Measurements from ENCODE around the gene RGMB.

Gene RGMB

GRCh38 chr5:98786191-98786853 lies 12.9 kb downstream of the RGMB start:
- Mint-ChIP-seq H3K4me3 (no peak overlapping the region), H3K9me3 (no peaks in the 10 kb centered on the region), H3K27me3 (ENCODE audit: low read depth) (peaks cover 8% of the 10 kb centered on the region), H3K27ac (no peak overlapping the region), H3K4me1 (ENCODE audit: low read depth) (no peaks in the 10 kb centered on the region), H3K36me3 (ENCODE audit: low read depth) (no peaks in the 10 kb centered on the region)

GRCh38 chr5:98787131-98787719 lies 13.8 kb downstream of the RGMB start:
- Mint-ChIP-seq H3K27me3 (ENCODE audit: low read depth) (peaks cover 8% of the 10 kb centered on the region), H3K27ac (no peak overlapping the region), H3K36me3 (ENCODE audit: low read depth) (no peaks in the 10 kb centered on the region), H3K4me3 (no peak overlapping the region), H3K9me3 (no peaks in the 10 kb centered on the region), H3K4me1 (ENCODE audit: low read depth) (no peaks in the 10 kb centered on the region)

GRCh38 chr5:98789029-98789428 lies 15.6 kb downstream of the RGMB start:
- H3K27me3 Mint-ChIP-seq (ENCODE audit: low read depth), result peaks cover 8% of the 10 kb centered on the region
- H3K4me1 Mint-ChIP-seq (ENCODE audit: low read depth), result no peaks in the 10 kb centered on the region
- H3K9me3 Mint-ChIP-seq, result no peaks in the 10 kb centered on the region
- no peaks in the 10 kb centered on the region for H3K36me3 Mint-ChIP-seq (ENCODE audit: low read depth)
- H3K4me3 Mint-ChIP-seq, result no peak overlapping the region
- H3K27ac Mint-ChIP-seq, result no peak overlapping the region

- H3K9me3 Mint-ChIP-seq, result no peaks in the 10 kb centered on the region
Observed at GRCh38 chr5:98791001-98791519, 17.6 kb downstream of the RGMB start.

DNA sequence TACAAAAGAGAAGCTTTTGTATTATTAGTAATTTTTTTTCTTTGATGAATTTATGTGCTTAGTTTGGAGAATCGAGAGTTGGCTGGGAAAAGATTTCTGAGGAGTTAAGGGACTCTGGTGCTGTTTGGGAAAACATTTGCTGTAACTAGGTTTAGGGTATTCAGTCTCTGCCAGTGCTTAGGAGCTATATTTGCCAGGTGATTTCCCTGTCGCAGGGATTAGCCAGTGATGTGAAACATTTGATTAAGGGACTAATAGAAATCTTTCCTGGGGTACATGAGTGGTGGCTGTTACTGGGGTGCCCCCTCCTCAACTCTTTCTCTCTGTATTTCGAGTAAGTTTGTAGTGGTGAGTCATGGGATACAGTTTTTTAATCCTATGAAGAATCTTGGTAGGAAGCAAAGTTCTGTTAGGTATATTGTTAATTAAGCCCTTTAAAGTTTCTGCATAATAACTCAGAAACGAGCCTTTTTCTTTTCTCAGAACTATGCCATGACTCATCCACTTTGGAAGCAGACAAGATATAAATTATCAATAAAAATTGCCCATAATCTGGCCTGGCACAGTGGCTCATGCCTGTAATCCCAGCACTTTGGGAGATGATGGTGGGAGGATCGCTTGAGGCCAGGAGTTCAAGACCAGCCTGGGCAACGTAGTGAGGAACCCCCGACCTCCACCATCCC lies 18.6 kb downstream of the RGMB start:
- H3K27ac Mint-ChIP-seq, result no peak overlapping the region
- no peak overlapping the region for H3K4me3 Mint-ChIP-seq
- H3K36me3 Mint-ChIP-seq (ENCODE audit: low read depth), result no peaks in the 10 kb centered on the region
- no peaks in the 10 kb centered on the region for H3K4me1 Mint-ChIP-seq (ENCODE audit: low read depth)
- no peaks in the 10 kb centered on the region for H3K9me3 Mint-ChIP-seq
- H3K27me3 Mint-ChIP-seq (ENCODE audit: low read depth), result peaks cover 4% of the 10 kb centered on the region

More at GRCh38 chr5:98791001-98791519, 17.6 kb downstream of the RGMB start:
- Mint-ChIP-seq H3K27ac (no peak overlapping the region), H3K4me3 (no peak overlapping the region), H3K36me3 (ENCODE audit: low read depth) (no peaks in the 10 kb centered on the region), H3K4me1 (ENCODE audit: low read depth) (no peaks in the 10 kb centered on the region), H3K27me3 (ENCODE audit: low read depth) (peaks cover 4% of the 10 kb centered on the region)

- H3K27ac Mint-ChIP-seq, result no peak overlapping the region
- peaks cover 4% of the 10 kb centered on the region for H3K27me3 Mint-ChIP-seq (ENCODE audit: low read depth)
- no peaks in the 10 kb centered on the region for H3K9me3 Mint-ChIP-seq
- no peak overlapping the region for H3K4me3 Mint-ChIP-seq
- no peaks in the 10 kb centered on the region for H3K4me1 Mint-ChIP-seq (ENCODE audit: low read depth)
- H3K36me3 Mint-ChIP-seq (ENCODE audit: low read depth), result no peaks in the 10 kb centered on the region
Observed at GRCh38 chr5:98793223-98793622, 19.8 kb downstream of the RGMB start.

- Mint-ChIP-seq H3K4me1 (ENCODE audit: low read depth) (no peaks in the 10 kb centered on the region), H3K36me3 (ENCODE audit: low read depth) (no peaks in the 10 kb centered on the region), H3K27me3 (ENCODE audit: low read depth) (peaks cover 4% of the 10 kb centered on the region), H3K9me3 (no peaks in the 10 kb centered on the region), H3K4me3 (no peak overlapping the region), H3K27ac (no peak overlapping the region)
Observed at GRCh38 chr5:98794001-98794400, 20.5 kb downstream of the RGMB start.

DNA sequence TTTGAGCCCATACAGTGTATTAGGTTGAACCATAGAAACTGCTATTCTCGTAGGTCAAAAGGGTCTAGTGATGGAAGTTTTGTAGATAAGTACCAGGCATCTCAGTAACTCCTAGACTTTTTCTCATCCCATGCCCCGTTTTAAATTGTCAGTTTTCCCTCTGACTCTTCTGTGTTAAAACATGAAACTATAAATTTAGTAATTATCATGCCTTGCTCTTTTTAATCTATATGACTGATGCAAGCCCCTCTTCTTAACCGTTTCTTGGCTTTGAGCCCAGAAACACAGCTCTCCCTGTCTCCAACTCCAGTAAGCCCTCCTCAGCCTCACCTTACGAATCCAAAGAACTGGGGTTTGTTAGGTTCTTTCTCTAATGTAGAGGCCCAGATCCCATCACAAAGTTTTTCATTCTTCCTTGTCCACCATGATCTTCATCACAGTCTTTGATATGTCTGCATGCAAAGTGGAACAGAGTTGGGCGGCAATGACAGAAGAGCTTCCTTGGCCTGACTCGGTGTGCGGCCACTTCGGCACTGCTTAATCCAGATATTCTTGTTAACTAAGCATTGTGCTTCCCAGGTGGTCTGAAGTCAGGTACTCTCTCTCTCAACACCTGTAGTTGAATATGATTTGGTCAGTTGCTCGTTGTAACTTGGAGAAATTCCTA lies 21.1 kb downstream of the RGMB start:
- no peaks in the 10 kb centered on the region for H3K9me3 Mint-ChIP-seq
- H3K4me3 Mint-ChIP-seq, result no peak overlapping the region
- no peaks in the 10 kb centered on the region for H3K36me3 Mint-ChIP-seq (ENCODE audit: low read depth)
- H3K27ac Mint-ChIP-seq, result no peak overlapping the region
- H3K4me1 Mint-ChIP-seq (ENCODE audit: low read depth), result no peaks in the 10 kb centered on the region
- peaks cover under 1% of the 10 kb centered on the region for H3K27me3 Mint-ChIP-seq (ENCODE audit: low read depth)

DNA sequence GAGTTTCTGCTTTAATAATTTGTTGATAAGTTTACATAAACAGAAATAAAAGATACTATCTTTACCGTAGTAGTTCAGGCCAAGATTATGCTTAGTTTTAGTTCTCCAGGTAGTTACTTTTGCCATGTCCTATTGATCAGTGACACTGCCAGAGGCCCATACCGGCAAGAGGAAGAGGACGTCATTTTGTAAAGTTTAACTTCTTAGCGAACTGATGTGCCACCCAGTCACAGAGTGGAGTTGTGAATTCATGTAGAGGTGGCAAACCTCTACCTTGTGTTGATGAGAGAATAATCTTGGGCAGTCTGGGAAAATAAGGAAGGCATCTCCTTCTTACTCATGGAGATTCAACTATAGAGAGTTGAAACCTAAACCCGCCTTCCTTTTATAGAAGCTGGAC lies 21.8 kb downstream of the RGMB start:
- Mint-ChIP-seq H3K27ac (no peak overlapping the region), H3K4me3 (no peak overlapping the region), H3K4me1 (ENCODE audit: low read depth) (no peaks in the 10 kb centered on the region), H3K36me3 (ENCODE audit: low read depth) (no peaks in the 10 kb centered on the region), H3K27me3 (ENCODE audit: low read depth) (no peaks in the 10 kb centered on the region), H3K9me3 (no peaks in the 10 kb centered on the region)

DNA sequence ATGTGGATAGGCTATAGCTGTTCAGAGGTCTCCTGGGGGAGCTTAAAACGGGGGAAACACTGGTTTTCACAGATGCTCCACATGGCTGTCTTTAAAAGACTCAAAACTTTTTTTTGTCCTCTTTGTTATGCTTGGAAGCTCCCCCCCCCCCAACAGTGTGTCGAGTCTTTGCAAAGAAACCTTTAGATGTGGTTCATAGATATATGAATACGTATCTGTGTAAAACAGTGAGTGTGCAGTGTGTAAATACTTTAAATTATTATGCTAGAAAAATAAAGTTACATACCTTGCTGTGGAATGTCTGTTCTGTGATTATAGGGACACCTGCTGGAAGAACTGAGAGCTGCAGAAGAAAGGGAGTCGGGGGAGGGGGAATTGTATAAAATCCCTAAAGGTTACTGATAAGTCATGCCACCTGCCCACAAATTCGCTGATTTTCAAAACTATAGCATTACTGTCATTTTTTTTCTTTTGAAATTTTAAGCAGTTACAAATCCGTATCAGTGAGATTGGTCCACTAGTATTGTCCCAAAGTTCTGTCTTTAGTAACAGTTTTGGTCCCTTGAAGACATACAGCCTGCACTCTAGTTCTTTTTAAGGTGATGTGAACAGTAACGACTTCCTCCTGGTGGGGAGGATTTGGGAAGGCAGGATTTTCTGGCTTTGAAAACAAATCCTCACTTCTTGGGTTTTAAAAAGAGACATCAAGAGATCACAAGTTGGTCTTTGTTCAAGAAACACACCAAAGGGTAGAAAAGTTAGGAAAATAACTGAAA lies 22.9 kb downstream of the RGMB start:
- H3K9me3 Mint-ChIP-seq, result no peaks in the 10 kb centered on the region
- H3K4me3 Mint-ChIP-seq, result no peak overlapping the region
- H3K27ac Mint-ChIP-seq, result no peak overlapping the region
- H3K4me1 Mint-ChIP-seq (ENCODE audit: low read depth), result no peaks in the 10 kb centered on the region
- H3K36me3 Mint-ChIP-seq (ENCODE audit: low read depth), result no peaks in the 10 kb centered on the region
- no peaks in the 10 kb centered on the region for H3K27me3 Mint-ChIP-seq (ENCODE audit: low read depth)

- Mint-ChIP-seq H3K4me3 (no peak overlapping the region), H3K9me3 (no peaks in the 10 kb centered on the region), H3K27ac (no peak overlapping the region), H3K4me1 (ENCODE audit: low read depth) (no peaks in the 10 kb centered on the region), H3K27me3 (ENCODE audit: low read depth) (no peaks in the 10 kb centered on the region), H3K36me3 (ENCODE audit: low read depth) (no peaks in the 10 kb centered on the region)
Observed at GRCh38 chr5:98798371-98798770, 24.9 kb downstream of the RGMB start.

- no peaks in the 10 kb centered on the region for H3K36me3 Mint-ChIP-seq (ENCODE audit: low read depth)
- H3K9me3 Mint-ChIP-seq, result no peaks in the 10 kb centered on the region
- H3K27ac Mint-ChIP-seq, result no peak overlapping the region
- no peaks in the 10 kb centered on the region for H3K27me3 Mint-ChIP-seq (ENCODE audit: low read depth)
- H3K4me3 Mint-ChIP-seq, result no peak overlapping the region
- H3K4me1 Mint-ChIP-seq (ENCODE audit: low read depth), result no peaks in the 10 kb centered on the region
Observed at GRCh38 chr5:98798847-98799246, 25.4 kb downstream of the RGMB start.

DNA sequence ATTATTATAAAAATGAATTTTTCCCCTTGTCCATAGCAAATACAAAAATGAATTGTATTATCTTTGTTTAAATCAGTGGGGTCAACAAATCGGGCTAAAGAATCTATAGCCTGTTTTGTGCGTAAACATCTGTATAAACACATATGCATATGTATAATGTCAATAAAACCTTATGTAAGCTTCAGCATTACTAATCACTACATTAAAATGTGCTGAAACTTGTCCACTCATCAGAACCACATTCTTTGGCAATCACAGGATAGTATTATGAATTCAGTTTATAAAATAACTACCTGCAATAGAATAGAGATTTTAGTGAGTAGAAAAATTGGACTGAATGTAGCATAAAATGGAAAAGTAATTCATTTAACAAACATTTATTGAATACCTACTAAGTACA lies 30.6 kb downstream of the RGMB start:
- Mint-ChIP-seq H3K36me3 (ENCODE audit: low read depth) (no peaks in the 10 kb centered on the region), H3K27me3 (ENCODE audit: low read depth) (no peaks in the 10 kb centered on the region), H3K4me1 (ENCODE audit: low read depth) (no peaks in the 10 kb centered on the region), H3K9me3 (peaks cover 19% of the 10 kb centered on the region), H3K4me3 (no peak overlapping the region), H3K27ac (no peak overlapping the region)

GRCh38 chr5:98805070-98805469 lies 31.6 kb downstream of the RGMB start:
- H3K9me3 Mint-ChIP-seq, result peaks cover 19% of the 10 kb centered on the region
- H3K4me3 Mint-ChIP-seq, result no peak overlapping the region
- no peaks in the 10 kb centered on the region for H3K27me3 Mint-ChIP-seq (ENCODE audit: low read depth)
- H3K27ac Mint-ChIP-seq, result no peak overlapping the region
- H3K4me1 Mint-ChIP-seq (ENCODE audit: low read depth), result no peaks in the 10 kb centered on the region
- no peaks in the 10 kb centered on the region for H3K36me3 Mint-ChIP-seq (ENCODE audit: low read depth)

Data from T-helper 1 cell treated with Interleukin-12 subunit alpha and Interleukin-12 subunit beta and Interleukin-4 antibody, amounts not matched to agents 30 μg/mL and 1 μg/mL, for 36 hours (primary cell).